WTC11 (cell line): ENCODE measurements around the gene GALNT7.

Experiments
- CREM ChIP-seq: sonication (generic); formaldehyde crosslinking; IDR thresholded peaks from 2 replicates; pipeline ENCODE4 v1.8.1; 2022; ENCODE audit warnings: mild to moderate bottlenecking, missing genetic modification reagents, moderate library complexity
- JUN ChIP-seq: sonication (generic); formaldehyde crosslinking; IDR thresholded peaks from 2 replicates; pipeline ENCODE4 v1.8.0; 2023; ENCODE audit warnings: mild to moderate bottlenecking, missing genetic modification reagents
- MYBL2 ChIP-seq: sonication (generic); formaldehyde crosslinking; IDR thresholded peaks from 2 replicates; pipeline ENCODE4 v1.8.1; 2023; ENCODE audit warnings: mild to moderate bottlenecking, moderate library complexity, missing genetic modification reagents
- RELA ChIP-seq: sonication (generic); formaldehyde crosslinking; IDR thresholded peaks from 2 replicates; pipeline ENCODE4 v1.8.1; 2022; ENCODE audit warnings: missing genetic modification reagents, mild to moderate bottlenecking, borderline replicate concordance
- SP1 ChIP-seq: sonication (generic); formaldehyde crosslinking; conservative IDR thresholded peaks from 2 replicates; pipeline ENCODE4 v1.8.1; 2022; ENCODE audit warnings: missing genetic modification reagents
- ZBTB21 ChIP-seq: sonication (generic); formaldehyde crosslinking; IDR thresholded peaks from 2 replicates; pipeline ENCODE4 v1.8.1; 2023; ENCODE audit warnings: mild to moderate bottlenecking, missing genetic modification reagents, borderline replicate concordance
- ZNF671 ChIP-seq: fragments of 250-450 bp; sonication (Bioruptor Pico); IDR thresholded peaks from 2 replicates; pipeline ENCODE4 v1.8.0; 2021; ENCODE audit warnings: mild to moderate bottlenecking
- TF ChIP-seq, protein P1 (sequence below): fragments of 200-600 bp; IDR thresholded peaks from 2 replicates; pipeline ENCODE4 v1.8.0; 2022; ENCODE audit warnings: antibody characterized with exemption
- TF ChIP-seq, protein P2 (sequence below): sonication (generic); formaldehyde crosslinking; IDR thresholded peaks from 2 replicates; pipeline ENCODE4 v1.8.0; 2022; ENCODE audit warnings: mild to moderate bottlenecking, missing genetic modification reagents
- TF ChIP-seq, protein P3 (sequence below): sonication (generic); formaldehyde crosslinking; IDR thresholded peaks from 2 replicates; pipeline ENCODE4 v1.8.0; 2022; ENCODE audit warnings: mild to moderate bottlenecking, missing genetic modification reagents
- TF ChIP-seq, protein P4 (sequence below): sonication (generic); formaldehyde crosslinking; IDR thresholded peaks from 2 replicates; pipeline ENCODE4 v1.8.1; 2023; ENCODE audit warnings: mild to moderate bottlenecking, missing genetic modification reagents, borderline replicate concordance
- TF ChIP-seq, protein P5 (sequence below): sonication (generic); formaldehyde crosslinking; IDR thresholded peaks from 2 replicates; pipeline ENCODE4 v1.8.1; 2022; ENCODE audit warnings: missing genetic modification reagents, borderline replicate concordance
- TF ChIP-seq, protein P6 (sequence below): sonication (generic); formaldehyde crosslinking; conservative IDR thresholded peaks from 2 replicates; pipeline ENCODE4 v1.8.1; 2022; ENCODE audit warnings: mild to moderate bottlenecking, missing genetic modification reagents
- TF ChIP-seq, protein P7 (sequence below): sonication (generic); formaldehyde crosslinking; IDR thresholded peaks from 2 replicates; pipeline ENCODE4 v1.8.1; 2022; ENCODE audit warnings: low read depth, missing genetic modification reagents, borderline replicate concordance

DNA sequence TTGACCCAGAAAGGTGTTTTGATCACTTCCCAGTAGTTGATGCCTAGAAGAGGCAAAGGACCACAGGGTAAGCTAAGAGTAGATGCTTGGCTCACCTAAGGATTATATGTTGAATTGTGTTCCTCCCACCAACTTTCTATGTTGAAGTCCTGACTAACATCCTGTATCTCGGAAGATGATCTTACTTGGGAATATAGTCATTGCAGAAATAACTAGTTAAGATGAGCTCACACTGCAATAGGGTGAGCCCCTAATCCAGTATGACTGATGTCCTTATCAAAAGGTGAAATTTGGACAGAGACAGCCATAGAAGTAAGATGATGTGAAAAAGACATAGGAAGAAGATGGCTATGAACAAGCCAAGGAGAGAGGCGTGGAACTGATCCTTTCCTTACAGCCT is 168.9 kb downstream of the GALNT7 start:
- TF ChIP-seq CREM (CRISPR knock-in tag) (no peak), SP1 (no peak), JUN (CRISPR knock-in tag) (no peak), MYBL2 (CRISPR knock-in tag) (no peak), ZNF671 (CRISPR knock-in tag) (no peak), RELA (CRISPR knock-in tag) (no peak), ZBTB21 (CRISPR knock-in tag) (no peak)
- TF ChIP-seq, protein P1, sequence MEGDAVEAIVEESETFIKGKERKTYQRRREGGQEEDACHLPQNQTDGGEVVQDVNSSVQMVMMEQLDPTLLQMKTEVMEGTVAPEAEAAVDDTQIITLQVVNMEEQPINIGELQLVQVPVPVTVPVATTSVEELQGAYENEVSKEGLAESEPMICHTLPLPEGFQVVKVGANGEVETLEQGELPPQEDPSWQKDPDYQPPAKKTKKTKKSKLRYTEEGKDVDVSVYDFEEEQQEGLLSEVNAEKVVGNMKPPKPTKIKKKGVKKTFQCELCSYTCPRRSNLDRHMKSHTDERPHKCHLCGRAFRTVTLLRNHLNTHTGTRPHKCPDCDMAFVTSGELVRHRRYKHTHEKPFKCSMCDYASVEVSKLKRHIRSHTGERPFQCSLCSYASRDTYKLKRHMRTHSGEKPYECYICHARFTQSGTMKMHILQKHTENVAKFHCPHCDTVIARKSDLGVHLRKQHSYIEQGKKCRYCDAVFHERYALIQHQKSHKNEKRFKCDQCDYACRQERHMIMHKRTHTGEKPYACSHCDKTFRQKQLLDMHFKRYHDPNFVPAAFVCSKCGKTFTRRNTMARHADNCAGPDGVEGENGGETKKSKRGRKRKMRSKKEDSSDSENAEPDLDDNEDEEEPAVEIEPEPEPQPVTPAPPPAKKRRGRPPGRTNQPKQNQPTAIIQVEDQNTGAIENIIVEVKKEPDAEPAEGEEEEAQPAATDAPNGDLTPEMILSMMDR = no peak
- TF ChIP-seq, protein P2, sequence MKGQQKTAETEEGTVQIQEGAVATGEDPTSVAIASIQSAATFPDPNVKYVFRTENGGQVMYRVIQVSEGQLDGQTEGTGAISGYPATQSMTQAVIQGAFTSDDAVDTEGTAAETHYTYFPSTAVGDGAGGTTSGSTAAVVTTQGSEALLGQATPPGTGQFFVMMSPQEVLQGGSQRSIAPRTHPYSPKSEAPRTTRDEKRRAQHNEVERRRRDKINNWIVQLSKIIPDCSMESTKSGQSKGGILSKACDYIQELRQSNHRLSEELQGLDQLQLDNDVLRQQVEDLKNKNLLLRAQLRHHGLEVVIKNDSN (CRISPR knock-in tag) = no peak
- TF ChIP-seq, protein P3, sequence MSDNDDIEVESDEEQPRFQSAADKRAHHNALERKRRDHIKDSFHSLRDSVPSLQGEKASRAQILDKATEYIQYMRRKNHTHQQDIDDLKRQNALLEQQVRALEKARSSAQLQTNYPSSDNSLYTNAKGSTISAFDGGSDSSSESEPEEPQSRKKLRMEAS (CRISPR knock-in tag) = no peak
- TF ChIP-seq, protein P4, sequence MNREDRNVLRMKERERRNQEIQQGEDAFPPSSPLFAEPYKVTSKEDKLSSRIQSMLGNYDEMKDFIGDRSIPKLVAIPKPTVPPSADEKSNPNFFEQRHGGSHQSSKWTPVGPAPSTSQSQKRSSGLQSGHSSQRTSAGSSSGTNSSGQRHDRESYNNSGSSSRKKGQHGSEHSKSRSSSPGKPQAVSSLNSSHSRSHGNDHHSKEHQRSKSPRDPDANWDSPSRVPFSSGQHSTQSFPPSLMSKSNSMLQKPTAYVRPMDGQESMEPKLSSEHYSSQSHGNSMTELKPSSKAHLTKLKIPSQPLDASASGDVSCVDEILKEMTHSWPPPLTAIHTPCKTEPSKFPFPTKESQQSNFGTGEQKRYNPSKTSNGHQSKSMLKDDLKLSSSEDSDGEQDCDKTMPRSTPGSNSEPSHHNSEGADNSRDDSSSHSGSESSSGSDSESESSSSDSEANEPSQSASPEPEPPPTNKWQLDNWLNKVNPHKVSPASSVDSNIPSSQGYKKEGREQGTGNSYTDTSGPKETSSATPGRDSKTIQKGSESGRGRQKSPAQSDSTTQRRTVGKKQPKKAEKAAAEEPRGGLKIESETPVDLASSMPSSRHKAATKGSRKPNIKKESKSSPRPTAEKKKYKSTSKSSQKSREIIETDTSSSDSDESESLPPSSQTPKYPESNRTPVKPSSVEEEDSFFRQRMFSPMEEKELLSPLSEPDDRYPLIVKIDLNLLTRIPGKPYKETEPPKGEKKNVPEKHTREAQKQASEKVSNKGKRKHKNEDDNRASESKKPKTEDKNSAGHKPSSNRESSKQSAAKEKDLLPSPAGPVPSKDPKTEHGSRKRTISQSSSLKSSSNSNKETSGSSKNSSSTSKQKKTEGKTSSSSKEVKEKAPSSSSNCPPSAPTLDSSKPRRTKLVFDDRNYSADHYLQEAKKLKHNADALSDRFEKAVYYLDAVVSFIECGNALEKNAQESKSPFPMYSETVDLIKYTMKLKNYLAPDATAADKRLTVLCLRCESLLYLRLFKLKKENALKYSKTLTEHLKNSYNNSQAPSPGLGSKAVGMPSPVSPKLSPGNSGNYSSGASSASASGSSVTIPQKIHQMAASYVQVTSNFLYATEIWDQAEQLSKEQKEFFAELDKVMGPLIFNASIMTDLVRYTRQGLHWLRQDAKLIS = no peak
- TF ChIP-seq, protein P5, sequence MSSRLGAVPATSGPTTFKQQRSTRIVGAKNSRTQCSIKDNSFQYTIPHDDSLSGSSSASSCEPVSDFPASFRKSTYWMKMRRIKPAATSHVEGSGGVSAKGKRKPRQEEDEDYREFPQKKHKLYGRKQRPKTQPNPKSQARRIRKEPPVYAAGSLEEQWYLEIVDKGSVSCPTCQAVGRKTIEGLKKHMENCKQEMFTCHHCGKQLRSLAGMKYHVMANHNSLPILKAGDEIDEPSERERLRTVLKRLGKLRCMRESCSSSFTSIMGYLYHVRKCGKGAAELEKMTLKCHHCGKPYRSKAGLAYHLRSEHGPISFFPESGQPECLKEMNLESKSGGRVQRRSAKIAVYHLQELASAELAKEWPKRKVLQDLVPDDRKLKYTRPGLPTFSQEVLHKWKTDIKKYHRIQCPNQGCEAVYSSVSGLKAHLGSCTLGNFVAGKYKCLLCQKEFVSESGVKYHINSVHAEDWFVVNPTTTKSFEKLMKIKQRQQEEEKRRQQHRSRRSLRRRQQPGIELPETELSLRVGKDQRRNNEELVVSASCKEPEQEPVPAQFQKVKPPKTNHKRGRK (CRISPR knock-in tag) = no peak
- TF ChIP-seq, protein P6, sequence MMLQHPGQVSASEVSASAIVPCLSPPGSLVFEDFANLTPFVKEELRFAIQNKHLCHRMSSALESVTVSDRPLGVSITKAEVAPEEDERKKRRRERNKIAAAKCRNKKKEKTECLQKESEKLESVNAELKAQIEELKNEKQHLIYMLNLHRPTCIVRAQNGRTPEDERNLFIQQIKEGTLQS (CRISPR knock-in tag) = no peak
- TF ChIP-seq, protein P7, sequence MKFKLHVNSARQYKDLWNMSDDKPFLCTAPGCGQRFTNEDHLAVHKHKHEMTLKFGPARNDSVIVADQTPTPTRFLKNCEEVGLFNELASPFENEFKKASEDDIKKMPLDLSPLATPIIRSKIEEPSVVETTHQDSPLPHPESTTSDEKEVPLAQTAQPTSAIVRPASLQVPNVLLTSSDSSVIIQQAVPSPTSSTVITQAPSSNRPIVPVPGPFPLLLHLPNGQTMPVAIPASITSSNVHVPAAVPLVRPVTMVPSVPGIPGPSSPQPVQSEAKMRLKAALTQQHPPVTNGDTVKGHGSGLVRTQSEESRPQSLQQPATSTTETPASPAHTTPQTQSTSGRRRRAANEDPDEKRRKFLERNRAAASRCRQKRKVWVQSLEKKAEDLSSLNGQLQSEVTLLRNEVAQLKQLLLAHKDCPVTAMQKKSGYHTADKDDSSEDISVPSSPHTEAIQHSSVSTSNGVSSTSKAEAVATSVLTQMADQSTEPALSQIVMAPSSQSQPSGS (CRISPR knock-in tag) = no peak
